HL-60 (cell line): ENCODE results near the gene OR4K13.

ENCODE experiments used
- DNase-seq, 2 experiments: peaks; one replicate each; pipeline ENCODE4 v3.0.0-alpha.2; 2010 to 2020; ENCODE audit warnings: low read depth in 1 of 2, low spot score in 1 of 2
- H3K27ac ChIP-seq: fragments of 250-450 bp; sonication (Bioruptor Pico); replicated peaks from 2 replicates; pipeline ENCODE4 v1.5.1; 2020; ENCODE audit warnings: mild to moderate bottlenecking, moderate library complexity
- H3K27me3 ChIP-seq: fragments of 250-450 bp; sonication (Bioruptor Pico); 2 replicates; pipeline ENCODE4 v1.5.1; 2021; ENCODE audit warnings: mild to moderate bottlenecking, moderate library complexity; ENCODE audit not compliant: insufficient read depth, poor library complexity, severe bottlenecking
- H3K4me3 ChIP-seq: replicated peaks from 2 replicates; pipeline ENCODE4 v1.5.1; 2011; ENCODE audit warnings: mild to moderate bottlenecking, control low read depth, low read length; ENCODE audit not compliant: insufficient read depth
- CTCF ChIP-seq: IDR thresholded peaks from one replicate; pipeline ENCODE4 v1.5.1; 2011; ENCODE audit warnings: low read length, control low read depth, inconsistent platforms; ENCODE audit not compliant: insufficient read depth
- GABPA ChIP-seq: IDR thresholded peaks from 2 replicates; pipeline ENCODE4 v1.6.1; 2012; ENCODE audit warnings: low read depth
- POLR2AphosphoS5 ChIP-seq: IDR thresholded peaks from 2 replicates; pipeline ENCODE4 v1.6.1; 2012; ENCODE audit warnings: low read depth
- REST ChIP-seq: IDR thresholded peaks from 2 replicates; pipeline ENCODE4 v1.6.1; 2012; ENCODE audit warnings: low read depth; ENCODE audit not compliant: insufficient replicate concordance
- SPI1 ChIP-seq: IDR thresholded peaks from 2 replicates; pipeline ENCODE4 v1.6.1; 2012; ENCODE audit warnings: low read depth, mild to moderate bottlenecking, borderline replicate concordance
- long read RNA-seq: library from polyadenylated mRNA; unstranded; transcript quantifications from one replicate; pipeline ENCODE4 v2.0.0, GENCODE V29; 2020

The OR4K13 gene
- long read RNA-seq: 0 reads

- no peaks in the 10 kb centered on the region for H3K27me3 ChIP-seq
- DNase-seq: no peak
- TF ChIP-seq SPI1 (no peak), POLR2AphosphoS5 (no peak), CTCF (no peak), REST (no peak), GABPA (no peak)
- H3K4me3 ChIP-seq: no peak within 1 kb of the TSS
- no peak within 1 kb of the TSS for H3K27ac ChIP-seq
Measured at GRCh38 chr14:20035938-20036337, at the start of gene OR4K13. OR4K13 (minus strand) TSS chr14:20036038; CDS start chr14:20034758, 1,280 bp downstream.

- Histone ChIP-seq H3K27ac (no peak within 1 kb of the TSS), H3K4me3 (no peak within 1 kb of the TSS), H3K27me3 (no peaks in the 10 kb centered on the region)
- DNase-seq: no peak
- no peak for TF ChIP-seq GABPA
- TF ChIP-seq POLR2AphosphoS5: no peak
- no peak for TF ChIP-seq REST
- no peak for TF ChIP-seq SPI1
- no peak for TF ChIP-seq CTCF
Measured at GRCh38 chr14:20059745-20060144, 23.9 kb upstream of the OR4K13 start, which contains the start of gene OR4L1. OR4L1 (plus strand) TSS chr14:20060045; CDS start chr14:20060045, 0 bp downstream.

- H3K27ac ChIP-seq: no peak overlapping the region
- no peak overlapping the region for H3K4me3 ChIP-seq
- no peak for TF ChIP-seq SPI1
- no peak for TF ChIP-seq GABPA
- TF ChIP-seq CTCF: no peak
- no peak for TF ChIP-seq REST
- no peak for TF ChIP-seq POLR2AphosphoS5
- no peaks in the 10 kb centered on the region for H3K27me3 ChIP-seq
- DNase-seq: no peak
Measured at GRCh38 chr14:20048202-20048601, 12.4 kb upstream of the OR4K13 start.
